A549 (cell line): ENCODE data around the gene TYW1B. TPM values are rescaled to one million over a fixed set of nuclear protein-coding genes. Genes with fewer than 3 reads are reported as not detected.
"Not testable (repeated sequence)": the region's sequence is repeated elsewhere in the genome, so short reads cannot be mapped to it uniquely, and the experiment has no call there.

ENCODE experiments used
- ATAC-seq, 2 experiments: fragments of 200-7000 bp in 1 of 2; fragments of >200 bp in 1 of 2; cut with Nextera tagmentation in 1 of 2; cut with Tn5 transposase in 1 of 2; 3 replicates each; pipeline versions ENCODE4 v1.8.0 to v1.9.1; 2018 to 2020; ENCODE audit warnings: mild to moderate bottlenecking in 1 of 2, moderate library complexity in 1 of 2
- CTCF ChIA-PET: fragments of 300-600 bp; sonication (Branson Sonifier 250); formaldehyde crosslinking; extraction: SDS; loops from one replicate; lab custom pipeline; 2021; ENCODE audit warnings: antibody characterized with exemption, inconsistent platforms; lab: Yijun Ruan, JAX
- POLR2A ChIA-PET: fragments of 350-600 bp; formaldehyde crosslinking; extraction: SDS; loops from one replicate; lab custom pipeline; 2021; ENCODE audit warnings: antibody characterized with exemption, inconsistent platforms; lab: Yijun Ruan, JAX
- DNase-seq, 2 experiments: peaks; one replicate each; pipeline versions ENCODE4 v3.0.0 to v3.0.0-alpha.2; 2011 to 2016; ENCODE audit warnings: low read depth in 1 of 2, low spot score in 1 of 2
- FAIRE-seq: peaks from 2 replicates; lab custom pipeline; 2011; peaks lifted over from hg19 to GRCh38; lab: Jason Lieb, UNC
- H3K27ac ChIP-seq, 2 experiments: fragments of >200 bp; sonication (Bioruptor Twin); formaldehyde crosslinking; 3 replicates each; pipeline ENCODE4 v1.5.1; 2016 to 2017
- H3K4me1 ChIP-seq: fragments of >200 bp; sonication (Bioruptor Twin); formaldehyde crosslinking; 3 replicates; pipeline ENCODE4 v1.6.1; 2016
- H3K4me2 ChIP-seq: fragments of >200 bp; sonication (Bioruptor Twin); formaldehyde crosslinking; 3 replicates; pipeline ENCODE4 v1.6.1; 2016
- H3K4me3 ChIP-seq: fragments of >200 bp; sonication (Bioruptor Twin); formaldehyde crosslinking; 3 replicates; pipeline ENCODE4 v1.5.1; 2016
- H3K9me3 ChIP-seq: fragments of >200 bp; sonication (Bioruptor Twin); formaldehyde crosslinking; 3 replicates; pipeline ENCODE4 v1.6.1; 2016
- JUN ChIP-seq, 2 experiments: fragments of >200 bp; sonication (Bioruptor Twin); formaldehyde crosslinking; IDR thresholded peaks; 2 replicates in 1 of 2; 3 replicates in 1 of 2; pipeline ENCODE4 v1.6.1; 2016 to 2017
- MAX ChIP-seq: IDR thresholded peaks from 2 replicates; pipeline ENCODE4 v1.6.1; 2012
- PBX3 ChIP-seq: IDR thresholded peaks from 2 replicates; pipeline ENCODE4 v1.6.1; 2012
- PHF8 ChIP-seq: fragments of 200-600 bp; sonication (generic); IDR thresholded peaks from 2 replicates; pipeline ENCODE4 v1.6.1; 2016; ENCODE audit warnings: low read depth, mild to moderate bottlenecking, antibody characterized with exemption, moderate library complexity, borderline replicate concordance
- POLR2A ChIP-seq: IDR thresholded peaks from 2 replicates; pipeline ENCODE4 v1.6.1; 2012; ENCODE audit warnings: mild to moderate bottlenecking, low read length
- RFX5 ChIP-seq: fragments of 450-650 bp; IDR thresholded peaks from 2 replicates; pipeline ENCODE4 v1.7.1; 2014; ENCODE audit warnings: antibody characterized with exemption, mild to moderate bottlenecking, moderate library complexity
- WGBS: methylation state at CpG from one replicate; pipeline ENCODE4 v1.1.6; 2017; ENCODE audit errors: missing lambda C conversion rate; 5-methylcytosine and 5-hydroxymethylcytosine counted together
- polyA minus RNA-seq: library from RNA; depleted of rRNA, polyadenylated mRNA; stranded (reverse); fragments of >200 nt; gene quantifications from 2 replicates; pipeline ENCODE4 v1.2.3, GENCODE V29; 2011; rRNA and poly(A)+ RNA removed
- polyA plus RNA-seq, 4 experiments: library from polyadenylated mRNA; depleted of rRNA in 3 of 4; stranded (reverse); fragments of >200 nt; fragmentation: RNase III in 1 of 4; extraction: RNeasy Plus Mini Kit Qiagen cat#74134 plus additional on column Dnase treatment in 1 of 4; gene quantifications; 2 replicates in 3 of 4; 3 replicates in 1 of 4; pipeline ENCODE4 v1.2.3, GENCODE V29; 2011 to 2017

TYW1B gene
- 4.5 and 4.6 TPM in 2 replicates for polyA plus RNA-seq (2011; rRNA removed)
- polyA plus RNA-seq (2012; cell fraction: cytosol; rRNA removed) = 1.7 and 2.0 TPM in 2 replicates
- polyA plus RNA-seq (2012; cell fraction: nucleus; rRNA removed) = 2.0 and 2.3 TPM in 2 replicates
- polyA plus RNA-seq (2017; fragmentation: RNase III; extraction: RNeasy Plus Mini Kit Qiagen cat#74134 plus additional on column Dnase treatment) = 2.5 to 2.8 TPM (median 2.7 TPM) in 3 replicates
- polyA minus RNA-seq = 5.2 and 5.4 TPM in 2 replicates

DNA sequence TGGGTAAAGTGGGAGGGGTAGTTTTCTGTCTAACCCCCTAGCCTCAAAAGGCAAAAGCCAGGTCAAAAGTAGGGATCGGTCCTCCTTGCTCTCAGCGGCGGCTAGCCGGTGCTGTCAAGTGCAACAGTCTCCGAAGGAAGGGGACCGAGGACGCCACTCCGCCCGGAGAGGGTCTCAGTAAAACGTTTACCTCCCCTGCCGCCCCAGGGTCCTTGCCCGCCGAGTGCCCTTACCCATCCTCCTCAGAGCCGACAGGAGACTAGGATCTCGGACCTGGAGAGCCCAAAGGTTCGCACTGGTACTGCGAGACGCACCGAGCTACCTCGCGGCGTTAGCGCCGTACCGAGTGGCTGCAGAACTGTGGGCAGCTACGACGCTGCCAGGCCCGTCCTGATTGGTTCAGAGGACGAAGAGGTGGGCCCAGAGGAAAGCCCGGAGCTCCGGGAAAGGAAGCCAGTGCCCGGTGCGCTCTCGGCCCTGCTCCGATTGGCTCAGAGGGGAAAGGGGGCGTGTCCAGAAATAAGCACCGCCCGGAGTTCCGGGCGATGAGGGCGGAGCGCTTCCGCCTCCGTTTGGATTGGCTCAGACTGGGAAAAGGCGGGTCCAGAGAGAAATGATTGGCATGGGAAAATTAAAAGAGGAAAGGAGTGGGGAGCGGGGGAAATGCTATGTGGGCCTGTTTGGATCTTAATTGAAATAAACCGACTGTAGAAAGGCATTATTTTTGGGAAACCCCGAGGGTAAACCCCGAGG is at the start of gene TYW1B:
Gene TYW1B (minus strand): TSS at position 362 of the 753 bp plus-strand sequence. CDS start 125 bp downstream, at position 237.
- FAIRE-seq, CTCF ChIA-PET, H3K4me1 ChIP-seq, H3K9me3 ChIP-seq: not testable (repeated sequence)
- POLR2A ChIA-PET = interaction anchor here (0.5 to 0.9 kb wide), 2 partner anchors 87 to 91 kb away, joined by 3 to 5 read pairs; no protein-coding TSS in a partner anchor
- ATAC-seq = peak; percentile 93 to 95
- Histone ChIP-seq H3K4me2 (peak within 1 kb of the TSS; percentile 83), H3K4me3 (peak within 1 kb of the TSS; percentile 77), H3K27ac (peak within 1 kb of the TSS; percentile 79 to 82)
- DNase-seq = peak; percentile 69 to 97
- WGBS = 2% methylated on average over 15 of the region's 49 CpGs
- TF ChIP-seq MAX = peak; percentile 69
- TF ChIP-seq POLR2A = peak; percentile 90
- peak; percentile 62; the same call in 1 of the 2 replicates for TF ChIP-seq RFX5
- TF ChIP-seq PBX3 = peak; percentile 94
- peak in 1 of 2 experiments; percentile 42; a peak in 1 of 5 replicates for TF ChIP-seq JUN (IDR thresholded peaks at IDR 0.05)
- peak; percentile 48; the same call in 1 of the 2 replicates for TF ChIP-seq PHF8

GRCh38 chr7:72867591-72867990 is 39.6 kb upstream of the TYW1B start:
- DNase-seq, POLR2A ChIA-PET, H3K4me2 ChIP-seq, H3K4me3 ChIP-seq, FAIRE-seq, H3K27ac ChIP-seq, H3K9me3 ChIP-seq, ATAC-seq, CTCF ChIA-PET, H3K4me1 ChIP-seq: not testable (repeated sequence)
- 61% methylated on average over 6 of the region's 7 CpGs for WGBS

- H3K27ac ChIP-seq, CTCF ChIA-PET, ATAC-seq, DNase-seq, POLR2A ChIA-PET, FAIRE-seq, H3K4me1 ChIP-seq, H3K9me3 ChIP-seq, H3K4me3 ChIP-seq, H3K4me2 ChIP-seq: not testable (repeated sequence)
- 76% methylated on average over 9 of the region's 9 CpGs for WGBS
Observed at GRCh38 chr7:72858846-72859400, 30.9 kb upstream of the TYW1B start.

DNA sequence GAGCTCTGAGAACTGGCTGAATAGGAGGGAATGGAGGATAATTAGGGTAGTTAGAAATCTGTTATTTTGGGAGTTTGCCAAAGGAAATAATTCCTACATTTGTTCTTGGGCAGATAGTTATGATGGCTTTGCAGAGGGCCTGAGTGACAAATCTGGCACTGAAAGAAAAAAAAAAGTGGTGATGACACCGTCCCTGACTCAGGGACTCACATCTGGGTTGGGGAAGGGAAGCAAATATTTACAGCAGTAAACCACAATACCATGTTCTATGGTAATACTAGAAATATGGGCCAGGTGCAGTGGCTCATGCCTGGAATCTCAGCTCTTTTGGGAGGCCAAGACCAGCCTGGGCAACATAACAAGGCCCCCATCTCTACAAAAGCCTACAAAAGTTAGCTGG is 29.9 kb upstream of the TYW1B start:
- FAIRE-seq, H3K27ac ChIP-seq, CTCF ChIA-PET, H3K4me3 ChIP-seq, H3K4me1 ChIP-seq, ATAC-seq, DNase-seq, H3K9me3 ChIP-seq, H3K4me2 ChIP-seq, POLR2A ChIA-PET: not testable (repeated sequence)
- WGBS = 40% methylated on average over 1 of the region's 1 CpG

DNA sequence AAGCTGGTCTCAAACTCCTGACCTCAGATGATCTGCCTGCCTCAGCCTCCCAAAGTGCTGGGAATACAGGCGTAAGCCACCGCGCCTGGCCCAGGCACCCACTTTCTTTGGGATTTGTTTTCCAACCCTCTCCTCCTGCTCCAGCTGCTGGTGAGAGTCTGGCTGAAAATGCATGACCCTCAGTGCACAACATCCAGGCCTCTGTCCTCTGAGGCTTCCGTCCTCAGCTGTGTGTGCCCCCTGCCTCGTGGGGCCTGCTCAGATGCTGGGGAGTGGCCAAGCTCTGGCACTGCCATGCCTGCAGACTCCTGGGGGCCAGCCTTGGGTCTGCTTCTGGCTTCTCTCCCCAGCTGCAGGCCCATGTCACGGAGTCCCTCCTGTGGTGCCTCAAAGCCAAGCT is 27.3 kb upstream of the TYW1B start:
- H3K4me1 ChIP-seq, DNase-seq, FAIRE-seq, H3K4me2 ChIP-seq, H3K4me3 ChIP-seq, POLR2A ChIA-PET, CTCF ChIA-PET, ATAC-seq, H3K27ac ChIP-seq, H3K9me3 ChIP-seq: not testable (repeated sequence)
- WGBS = 93% methylated on average over 4 of the region's 6 CpGs

DNA sequence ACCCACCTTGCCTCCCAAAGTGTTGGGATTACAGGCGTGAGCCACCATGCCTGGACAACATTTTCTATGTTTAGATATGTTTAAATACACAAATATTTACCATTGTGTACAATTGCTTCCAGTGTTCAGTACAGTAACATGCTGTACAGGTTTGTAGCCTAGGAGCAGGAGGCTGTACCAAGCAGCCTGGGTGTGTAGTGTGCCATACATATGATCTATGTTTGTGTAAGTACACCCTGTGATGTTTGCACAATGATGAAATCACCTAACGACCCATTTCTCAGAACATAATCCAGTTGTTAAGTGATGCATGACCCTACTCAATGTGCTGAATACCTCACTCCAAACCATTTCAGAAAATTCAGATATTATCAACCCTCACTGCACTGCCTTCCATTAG is 24.9 kb upstream of the TYW1B start:
- DNase-seq, H3K4me2 ChIP-seq, CTCF ChIA-PET, H3K4me1 ChIP-seq, FAIRE-seq, H3K9me3 ChIP-seq, H3K27ac ChIP-seq, H3K4me3 ChIP-seq, ATAC-seq, POLR2A ChIA-PET: not testable (repeated sequence)
- WGBS = 54% methylated on average over 2 of the region's 2 CpGs

- WGBS = 64% methylated on average over 3 of the region's 3 CpGs
- CTCF ChIA-PET, FAIRE-seq: not testable (repeated sequence)
Observed at GRCh38 chr7:72850746-72851145, 22.7 kb upstream of the TYW1B start.

GRCh38 chr7:72844146-72844545 is 16.1 kb upstream of the TYW1B start:
- FAIRE-seq = not testable (repeated sequence)
- WGBS = 91% methylated on average over 13 of the region's 15 CpGs

More at GRCh38 chr7:72850746-72851145, 22.7 kb upstream of the TYW1B start:
- H3K9me3 ChIP-seq, H3K4me1 ChIP-seq, DNase-seq, H3K27ac ChIP-seq, H3K4me3 ChIP-seq, POLR2A ChIA-PET, H3K4me2 ChIP-seq: not testable (repeated sequence)
- ATAC-seq = peak in 1 of 2 experiments; percentile 30; a peak in 1 of 6 replicates

DNA sequence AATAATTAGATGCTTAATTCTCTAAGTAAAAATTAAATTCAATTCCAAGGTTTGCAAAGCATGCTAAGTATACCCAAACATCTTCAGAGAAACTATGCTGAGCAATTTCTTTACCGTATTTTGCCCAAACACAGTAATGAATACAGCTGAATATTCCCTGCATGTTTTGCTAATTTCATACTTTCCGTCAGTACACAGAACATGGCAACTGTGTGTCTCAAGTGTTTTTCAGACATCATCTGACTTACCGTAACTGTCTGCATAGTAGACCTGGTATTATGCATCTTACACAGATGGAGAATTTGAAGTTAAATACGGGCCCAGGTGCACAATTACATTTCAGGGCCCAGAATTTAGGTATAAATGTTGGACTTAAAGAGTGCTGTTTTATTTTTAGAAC is 15.2 kb upstream of the TYW1B start:
- H3K4me3 ChIP-seq, DNase-seq, H3K9me3 ChIP-seq, POLR2A ChIA-PET, FAIRE-seq, H3K4me2 ChIP-seq, H3K27ac ChIP-seq, H3K4me1 ChIP-seq, CTCF ChIA-PET, ATAC-seq: not testable (repeated sequence)
- 97% methylated on average over 4 of the region's 4 CpGs for WGBS

More at GRCh38 chr7:72844146-72844545, 16.1 kb upstream of the TYW1B start:
- POLR2A ChIA-PET, H3K27ac ChIP-seq, DNase-seq, CTCF ChIA-PET, H3K9me3 ChIP-seq, H3K4me3 ChIP-seq, H3K4me1 ChIP-seq, ATAC-seq, H3K4me2 ChIP-seq: not testable (repeated sequence)
